RWPE2 (cell line): ENCODE measurements around the gene LRFN2.
A peak's percentile ranks its signal among the peaks of the same experiment; 100 is the strongest.

ENCODE experiments used
- ATAC-seq: fragments of 200-7000 bp; cut with Tn5 transposase; 3 replicates; pipeline ENCODE4 v1.9.1; 2021; ENCODE audit warnings: low read depth
- DNase-seq: peaks from one replicate; pipeline ENCODE4 v3.0.0-alpha.2; 2020; ENCODE audit warnings: low spot score
- H3K27ac ChIP-seq: fragments of 450-650 bp; 2 replicates; pipeline ENCODE4 v1.5.1; 2017; ENCODE audit warnings: mild to moderate bottlenecking; ENCODE audit not compliant: poor library complexity, severe bottlenecking
- H3K27me3 ChIP-seq: fragments of 250-450 bp; sonication (Bioruptor Pico); 2 replicates; pipeline ENCODE4 v1.5.1; 2021; ENCODE audit warnings: mild to moderate bottlenecking, moderate library complexity; ENCODE audit not compliant: insufficient read depth, poor library complexity, severe bottlenecking
- H3K36me3 ChIP-seq: fragments of 250-450 bp; sonication (Bioruptor Pico); 2 replicates; pipeline ENCODE4 v1.5.1; 2020; ENCODE audit warnings: low read depth, mild to moderate bottlenecking, moderate library complexity
- H3K4me1 ChIP-seq: fragments of 250-450 bp; sonication (Bioruptor Pico); 2 replicates; pipeline ENCODE4 v1.5.1; 2021; ENCODE audit warnings: mild to moderate bottlenecking, moderate library complexity; ENCODE audit not compliant: insufficient read depth, poor library complexity, severe bottlenecking
- H3K4me3 ChIP-seq: fragments of 250-450 bp; sonication (Bioruptor Pico); 2 replicates; pipeline ENCODE4 v1.5.1; 2021; ENCODE audit warnings: mild to moderate bottlenecking, moderate library complexity; ENCODE audit not compliant: severe bottlenecking
- H3K9me3 ChIP-seq: fragments of 250-450 bp; sonication (Bioruptor Pico); 2 replicates; pipeline ENCODE4 v1.5.1; 2021; ENCODE audit warnings: mild to moderate bottlenecking, moderate library complexity; ENCODE audit not compliant: severe bottlenecking
- TF ChIP-seq, protein P1 (sequence below): fragments of 450-650 bp; IDR thresholded peaks from one replicate; pipeline ENCODE4 v1.5.1; 2017; ENCODE audit warnings: mild to moderate bottlenecking, moderate library complexity; ENCODE audit not compliant: poor library complexity, severe bottlenecking

The LRFN2 gene

DNA sequence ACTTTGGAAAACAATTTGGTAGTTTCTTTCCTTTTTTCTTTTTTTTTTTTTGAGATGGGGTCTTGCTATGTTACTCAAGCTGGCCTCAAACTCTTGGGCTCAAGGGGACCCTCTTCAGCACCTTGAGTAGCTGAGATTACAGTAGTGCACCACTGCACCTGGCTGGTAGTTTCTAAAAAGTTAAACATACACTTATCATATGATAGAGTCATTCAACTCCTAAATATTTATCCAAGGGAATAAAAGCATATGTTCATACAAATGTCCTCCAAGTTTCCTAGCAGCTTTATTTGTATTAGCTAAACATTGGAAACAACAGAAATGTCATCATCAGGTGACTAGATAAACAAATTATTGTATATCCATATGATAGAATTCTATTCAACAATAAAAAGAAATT, 213.9 kb downstream of the LRFN2 start:
- ATAC-seq (no peak), DNase-seq (no peak)
- H3K27ac ChIP-seq: no peak overlapping the region
- no peaks in the 10 kb centered on the region for H3K9me3 ChIP-seq
- no peak overlapping the region for H3K4me3 ChIP-seq
- TF ChIP-seq, protein P1, sequence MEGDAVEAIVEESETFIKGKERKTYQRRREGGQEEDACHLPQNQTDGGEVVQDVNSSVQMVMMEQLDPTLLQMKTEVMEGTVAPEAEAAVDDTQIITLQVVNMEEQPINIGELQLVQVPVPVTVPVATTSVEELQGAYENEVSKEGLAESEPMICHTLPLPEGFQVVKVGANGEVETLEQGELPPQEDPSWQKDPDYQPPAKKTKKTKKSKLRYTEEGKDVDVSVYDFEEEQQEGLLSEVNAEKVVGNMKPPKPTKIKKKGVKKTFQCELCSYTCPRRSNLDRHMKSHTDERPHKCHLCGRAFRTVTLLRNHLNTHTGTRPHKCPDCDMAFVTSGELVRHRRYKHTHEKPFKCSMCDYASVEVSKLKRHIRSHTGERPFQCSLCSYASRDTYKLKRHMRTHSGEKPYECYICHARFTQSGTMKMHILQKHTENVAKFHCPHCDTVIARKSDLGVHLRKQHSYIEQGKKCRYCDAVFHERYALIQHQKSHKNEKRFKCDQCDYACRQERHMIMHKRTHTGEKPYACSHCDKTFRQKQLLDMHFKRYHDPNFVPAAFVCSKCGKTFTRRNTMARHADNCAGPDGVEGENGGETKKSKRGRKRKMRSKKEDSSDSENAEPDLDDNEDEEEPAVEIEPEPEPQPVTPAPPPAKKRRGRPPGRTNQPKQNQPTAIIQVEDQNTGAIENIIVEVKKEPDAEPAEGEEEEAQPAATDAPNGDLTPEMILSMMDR: no peak
- H3K36me3 ChIP-seq: no peaks in the 10 kb centered on the region
- H3K4me1 ChIP-seq: no peaks in the 10 kb centered on the region
- no peaks in the 10 kb centered on the region for H3K27me3 ChIP-seq

GRCh38 chr6:40371621-40372020, 215.5 kb downstream of the LRFN2 start:
- H3K27ac ChIP-seq: no peak overlapping the region
- ATAC-seq (peak; percentile 60; the same call in 1 of the 3 replicates), DNase-seq (no peak)
- no peaks in the 10 kb centered on the region for H3K4me1 ChIP-seq
- TF ChIP-seq, protein P1: no peak
- no peaks in the 10 kb centered on the region for H3K9me3 ChIP-seq
- no peak overlapping the region for H3K4me3 ChIP-seq
- no peaks in the 10 kb centered on the region for H3K36me3 ChIP-seq
- no peaks in the 10 kb centered on the region for H3K27me3 ChIP-seq

- Histone ChIP-seq H3K27me3 (no peaks in the 10 kb centered on the region), H3K27ac (no peak overlapping the region), H3K4me1 (no peaks in the 10 kb centered on the region), H3K4me3 (no peak overlapping the region), H3K36me3 (no peaks in the 10 kb centered on the region), H3K9me3 (no peaks in the 10 kb centered on the region)
- no peak for DNase-seq
- TF ChIP-seq, protein P1: no peak
- no peak for ATAC-seq
Measured at GRCh38 chr6:40371095-40371494, 216.1 kb downstream of the LRFN2 start.

DNA sequence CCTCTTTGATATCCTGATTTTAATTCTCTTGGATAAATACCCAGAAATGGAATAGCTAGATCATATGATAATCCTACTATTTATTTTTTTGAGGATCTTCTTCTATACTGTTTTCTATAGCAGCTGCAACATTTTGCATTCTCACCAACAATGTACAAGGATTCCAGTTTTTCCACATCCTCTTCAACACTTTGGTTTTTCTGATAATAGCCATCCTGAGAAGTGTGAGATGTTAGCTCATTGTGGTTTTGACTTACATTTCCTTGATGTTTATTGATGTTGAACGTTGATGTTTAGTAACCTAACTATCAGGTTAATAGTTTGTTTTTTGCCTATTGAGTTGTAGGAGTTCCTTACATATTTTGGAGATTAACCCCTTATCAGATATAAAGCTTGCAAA, 217.3 kb downstream of the LRFN2 start:
- H3K36me3 ChIP-seq: no peaks in the 10 kb centered on the region
- DNase-seq (no peak), ATAC-seq (no peak)
- TF ChIP-seq, protein P1: no peak
- no peaks in the 10 kb centered on the region for H3K27me3 ChIP-seq
- no peak overlapping the region for H3K4me3 ChIP-seq
- H3K4me1 ChIP-seq: no peaks in the 10 kb centered on the region
- H3K27ac ChIP-seq: no peak overlapping the region
- no peaks in the 10 kb centered on the region for H3K9me3 ChIP-seq

DNA sequence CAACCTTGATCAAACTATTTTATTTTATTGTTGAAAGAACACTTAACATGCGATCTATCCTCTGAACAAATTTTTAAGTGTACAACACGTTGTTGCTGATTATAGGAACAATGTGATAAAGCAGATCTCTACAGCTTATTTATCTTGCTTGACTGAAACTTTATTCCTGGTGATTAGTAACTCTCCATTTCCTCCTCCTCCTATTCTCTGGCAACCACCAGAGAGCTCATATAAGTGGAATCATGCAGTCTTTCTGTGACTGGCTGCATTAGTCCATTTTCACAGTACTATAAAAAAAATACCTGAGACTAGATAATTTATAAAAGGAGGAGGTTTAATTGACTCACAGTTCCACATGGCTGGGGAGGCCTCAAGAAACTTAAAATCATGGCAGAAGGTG, 218.1 kb downstream of the LRFN2 start:
- TF ChIP-seq, protein P1: no peak
- Histone ChIP-seq H3K4me3 (no peak overlapping the region), H3K9me3 (no peaks in the 10 kb centered on the region), H3K27me3 (no peaks in the 10 kb centered on the region), H3K4me1 (no peaks in the 10 kb centered on the region), H3K36me3 (no peaks in the 10 kb centered on the region), H3K27ac (no peak overlapping the region)
- DNase-seq (no peak), ATAC-seq (no peak)
